Astrocyte (in vitro differentiated cells and primary cell): Measurements from ENCODE around the gene CEND1. TPM values are rescaled to one million over a fixed set of nuclear protein-coding genes. Genes with fewer than 3 reads are reported as not detected.
A peak's percentile ranks its signal among the peaks of the same experiment; 100 is the strongest.

ENCODE experiments used
- DNase-seq: peaks from one replicate; pipeline ENCODE4 v3.0.0-alpha.2; 2010; ENCODE audit warnings: low read depth
- FAIRE-seq: peaks from 2 replicates; lab custom pipeline; 2011; peaks lifted over from hg19 to GRCh38; lab: Jason Lieb, UNC
- H2AFZ ChIP-seq: 2 replicates; pipeline ENCODE4 v1.6.0; 2012; ENCODE audit warnings: low read depth, low read length, inconsistent platforms
- H3K27ac ChIP-seq: 2 replicates; pipeline ENCODE4 v1.5.1; 2011; ENCODE audit warnings: low read depth, low read length, inconsistent platforms
- H3K27me3 ChIP-seq: 2 replicates; pipeline ENCODE4 v1.6.0; 2011; ENCODE audit warnings: low read length, inconsistent platforms; ENCODE audit not compliant: insufficient read depth
- H3K36me3 ChIP-seq: 2 replicates; pipeline ENCODE4 v1.5.1; 2011; ENCODE audit warnings: low read length, inconsistent platforms; ENCODE audit not compliant: insufficient read depth
- H3K4me1 ChIP-seq: 2 replicates; pipeline ENCODE4 v1.5.1; 2011; ENCODE audit warnings: low read length, inconsistent platforms; ENCODE audit not compliant: insufficient read depth
- H3K4me2 ChIP-seq: 2 replicates; pipeline ENCODE4 v1.6.0; 2012; ENCODE audit warnings: low read length, inconsistent platforms
- H3K4me3 ChIP-seq: 2 replicates; pipeline ENCODE4 v1.5.1; 2011; ENCODE audit warnings: low read depth, mild to moderate bottlenecking, low read length, inconsistent platforms; ENCODE audit not compliant: insufficient read depth
- H3K79me2 ChIP-seq: 2 replicates; pipeline ENCODE4 v1.6.0; 2012; ENCODE audit warnings: mild to moderate bottlenecking, low read length, inconsistent platforms; ENCODE audit not compliant: insufficient read depth
- H3K9ac ChIP-seq: 2 replicates; pipeline ENCODE4 v1.6.0; 2012; ENCODE audit warnings: mild to moderate bottlenecking, low read length, inconsistent platforms
- H3K9me3 ChIP-seq: 2 replicates; pipeline ENCODE4 v1.5.1; 2012; ENCODE audit warnings: low read depth, mild to moderate bottlenecking, low read length, inconsistent platforms; ENCODE audit not compliant: insufficient read depth
- H4K20me1 ChIP-seq: 2 replicates; pipeline ENCODE4 v1.6.0; 2012; ENCODE audit warnings: low read length, inconsistent platforms; ENCODE audit not compliant: insufficient read depth
- H3K27ac Mint-ChIP-seq: one replicate; pipeline ENCODE4 v1.8.0; 2021; ENCODE audit warnings: mild to moderate bottlenecking, mixed read lengths; ENCODE audit not compliant: unreplicated experiment
- H3K27me3 Mint-ChIP-seq: one replicate; pipeline ENCODE4 v1.8.0; 2021; ENCODE audit warnings: low read depth, mixed read lengths; ENCODE audit not compliant: unreplicated experiment
- H3K36me3 Mint-ChIP-seq: one replicate; pipeline ENCODE4 v1.8.0; 2021; ENCODE audit warnings: low read depth, mixed read lengths; ENCODE audit not compliant: unreplicated experiment
- H3K4me1 Mint-ChIP-seq: one replicate; pipeline ENCODE4 v1.8.0; 2021; ENCODE audit warnings: low read depth, mixed read lengths; ENCODE audit not compliant: unreplicated experiment
- H3K4me3 Mint-ChIP-seq: one replicate; pipeline ENCODE4 v1.8.0; 2021; ENCODE audit warnings: mild to moderate bottlenecking, moderate library complexity, mixed read lengths; ENCODE audit not compliant: unreplicated experiment
- H3K9me3 Mint-ChIP-seq: one replicate; pipeline ENCODE4 v1.8.0; 2021; ENCODE audit warnings: mild to moderate bottlenecking, mixed read lengths; ENCODE audit not compliant: unreplicated experiment
- CTCF ChIP-seq: IDR thresholded peaks from 2 replicates; pipeline ENCODE4 v1.5.1; 2011; ENCODE audit warnings: low read depth, mild to moderate bottlenecking, inconsistent platforms, low read length, moderate library complexity; ENCODE audit not compliant: insufficient read depth
- EZH2 ChIP-seq: IDR thresholded peaks from 2 replicates; pipeline ENCODE4 v1.6.1; 2012; ENCODE audit warnings: mild to moderate bottlenecking, low read length, inconsistent platforms; ENCODE audit not compliant: insufficient read depth
- total RNA-seq: library from RNA; stranded (reverse); gene quantifications from 2 replicates; pipeline ENCODE4 v1.2.1, GENCODE V29; 2021

Gene CEND1
- total RNA-seq, 1 donor from 2014 or later = 0.59 TPM

GRCh38 chr11:815675-816432, 26.0 kb upstream of the CEND1 start:
- TF ChIP-seq EZH2 = no peak
- H3K27ac Mint-ChIP-seq = no peak overlapping the region
- no peak overlapping the region for H3K27ac ChIP-seq
- no peak for DNase-seq
- H3K4me1 Mint-ChIP-seq = peaks cover 18% of the 10 kb centered on the region
- H3K9ac ChIP-seq = no peak overlapping the region
- no peak overlapping the region for H3K4me3 Mint-ChIP-seq
- H3K9me3 Mint-ChIP-seq = no peaks in the 10 kb centered on the region
- H3K36me3 Mint-ChIP-seq = peaks cover 14% of the 10 kb centered on the region
- FAIRE-seq = no peak
- peaks cover 40% of the 10 kb centered on the region for H4K20me1 ChIP-seq
- H3K27me3 Mint-ChIP-seq = no peaks in the 10 kb centered on the region
- no peak overlapping the region for H2AFZ ChIP-seq
- no peaks in the 10 kb centered on the region for H3K27me3 ChIP-seq
- peaks cover 39% of the 10 kb centered on the region for H3K79me2 ChIP-seq
- H3K4me1 ChIP-seq = peaks cover 25% of the 10 kb centered on the region
- no peak overlapping the region for H3K4me2 ChIP-seq
- no peaks in the 10 kb centered on the region for H3K9me3 ChIP-seq
- H3K4me3 ChIP-seq = no peak overlapping the region
- peaks cover 23% of the 10 kb centered on the region for H3K36me3 ChIP-seq

GRCh38 chr11:813456-814096, 23.7 kb upstream of the CEND1 start:
- Mint-ChIP-seq H3K36me3 (peaks cover 15% of the 10 kb centered on the region), H3K27me3 (no peaks in the 10 kb centered on the region), H3K4me1 (peaks cover 18% of the 10 kb centered on the region), H3K4me3 (no peak overlapping the region), H3K27ac (no peak overlapping the region), H3K9me3 (no peaks in the 10 kb centered on the region)
- peaks cover 23% of the 10 kb centered on the region for H3K36me3 ChIP-seq
- no peak overlapping the region for H3K27ac ChIP-seq
- H3K4me2 ChIP-seq = no peak overlapping the region
- peaks cover 15% of the 10 kb centered on the region for H3K4me1 ChIP-seq
- H3K9me3 ChIP-seq = no peaks in the 10 kb centered on the region
- H2AFZ ChIP-seq = no peak overlapping the region
- no peaks in the 10 kb centered on the region for H3K27me3 ChIP-seq
- no peak overlapping the region for H3K9ac ChIP-seq
- DNase-seq (no peak), FAIRE-seq (no peak)
- peaks cover 48% of the 10 kb centered on the region for H3K79me2 ChIP-seq
- no peak overlapping the region for H3K4me3 ChIP-seq
- TF ChIP-seq EZH2 (no peak), CTCF (no peak)
- peaks cover 39% of the 10 kb centered on the region for H4K20me1 ChIP-seq

- Histone ChIP-seq H3K27me3 (no peaks in the 10 kb centered on the region), H3K4me3 (no peak overlapping the region), H3K4me2 (no peak overlapping the region), H3K4me1 (peaks cover 17% of the 10 kb centered on the region), H2AFZ (no peak overlapping the region), H4K20me1 (peaks cover 39% of the 10 kb centered on the region), H3K9ac (no peak overlapping the region), H3K36me3 (peaks cover 23% of the 10 kb centered on the region), H3K9me3 (no peaks in the 10 kb centered on the region), H3K79me2 (peaks cover 53% of the 10 kb centered on the region), H3K27ac (no peak overlapping the region)
- TF ChIP-seq EZH2 = no peak
- no peak for TF ChIP-seq CTCF
- Mint-ChIP-seq H3K4me1 (peaks cover 18% of the 10 kb centered on the region), H3K27me3 (no peaks in the 10 kb centered on the region), H3K27ac (no peak overlapping the region), H3K36me3 (peaks cover 15% of the 10 kb centered on the region), H3K9me3 (no peaks in the 10 kb centered on the region), H3K4me3 (peak overlapping the region; percentile 60)
- DNase-seq (no peak), FAIRE-seq (no peak)
Observed at GRCh38 chr11:813072-813455, 23.2 kb upstream of the CEND1 start.
